ENCODE results near the gene LRSAM1. TPM values are rescaled to one million over a fixed set of nuclear protein-coding genes. Genes with fewer than 3 reads are reported as not detected.
A peak's percentile ranks its signal among the peaks of the same experiment; 100 is the strongest.

The LRSAM1 gene
- total and polyA plus RNA-seq, 3 donors from 2014 or later: 9.9 to 22.0 (median 20.5) TPM

DNA sequence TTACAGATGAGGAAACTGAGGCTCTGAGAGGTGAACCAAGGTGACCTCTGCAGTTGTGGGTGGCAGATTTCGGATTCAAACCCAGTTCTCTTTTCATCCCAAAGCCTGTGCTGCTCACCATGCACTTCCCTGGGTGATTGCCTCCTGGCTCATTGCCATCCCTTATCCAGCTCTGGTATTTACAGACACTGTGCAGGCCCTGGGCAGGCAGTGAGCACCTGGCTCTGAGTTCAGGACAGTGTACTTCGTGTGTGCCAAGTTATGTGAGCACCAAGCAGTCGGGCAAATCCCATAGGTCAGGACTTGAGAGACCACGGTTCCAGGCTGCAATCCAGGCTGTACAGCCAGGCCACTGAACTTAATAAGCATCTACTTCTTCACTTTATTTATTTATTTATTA is 1.4 kb downstream of the LRSAM1 start:
- intact Hi-C loops (cut with DNase I; ENCODE audit: low total_unique reads): no loop called here
- 40 to 66% methylated on average over 4 of the region's 4 CpGs for WGBS, 2 donors
- H3K27me3 ChIP-seq: no peaks in the 10 kb centered on the region
- no peaks in the 10 kb centered on the region for H3K9me3 ChIP-seq
- peaks cover 20% of the 10 kb centered on the region for H3K4me1 ChIP-seq
- no peaks in the 10 kb centered on the region for H3K36me3 ChIP-seq (ENCODE audit: low read depth, missing control alignments)
- peak; percentile 23 for DNase-seq
- no peak overlapping the region for H3K4me3 ChIP-seq
- no peak overlapping the region for H3K27ac ChIP-seq
- TF ChIP-seq, protein P1, sequence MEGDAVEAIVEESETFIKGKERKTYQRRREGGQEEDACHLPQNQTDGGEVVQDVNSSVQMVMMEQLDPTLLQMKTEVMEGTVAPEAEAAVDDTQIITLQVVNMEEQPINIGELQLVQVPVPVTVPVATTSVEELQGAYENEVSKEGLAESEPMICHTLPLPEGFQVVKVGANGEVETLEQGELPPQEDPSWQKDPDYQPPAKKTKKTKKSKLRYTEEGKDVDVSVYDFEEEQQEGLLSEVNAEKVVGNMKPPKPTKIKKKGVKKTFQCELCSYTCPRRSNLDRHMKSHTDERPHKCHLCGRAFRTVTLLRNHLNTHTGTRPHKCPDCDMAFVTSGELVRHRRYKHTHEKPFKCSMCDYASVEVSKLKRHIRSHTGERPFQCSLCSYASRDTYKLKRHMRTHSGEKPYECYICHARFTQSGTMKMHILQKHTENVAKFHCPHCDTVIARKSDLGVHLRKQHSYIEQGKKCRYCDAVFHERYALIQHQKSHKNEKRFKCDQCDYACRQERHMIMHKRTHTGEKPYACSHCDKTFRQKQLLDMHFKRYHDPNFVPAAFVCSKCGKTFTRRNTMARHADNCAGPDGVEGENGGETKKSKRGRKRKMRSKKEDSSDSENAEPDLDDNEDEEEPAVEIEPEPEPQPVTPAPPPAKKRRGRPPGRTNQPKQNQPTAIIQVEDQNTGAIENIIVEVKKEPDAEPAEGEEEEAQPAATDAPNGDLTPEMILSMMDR (IDR thresholded peaks at IDR 0.05): no peak
- no peak for TF ChIP-seq POLR2A (IDR thresholded peaks at IDR 0.05)

GRCh38 chr9:127455324-127455992 is 4.1 kb downstream of the LRSAM1 start:
- WGBS, 2 donors: 70 to 81% methylated on average over 6 of the region's 6 CpGs
- Histone ChIP-seq H3K27ac (no peak overlapping the region), H3K4me1 (peaks cover 8% of the 10 kb centered on the region), H3K4me3 (no peak overlapping the region), H3K9me3 (no peaks in the 10 kb centered on the region), H3K36me3 (ENCODE audit: low read depth, missing control alignments) (no peaks in the 10 kb centered on the region), H3K27me3 (no peaks in the 10 kb centered on the region)
- TF ChIP-seq, protein P1 (IDR thresholded peaks at IDR 0.05): no peak
- no peak for TF ChIP-seq POLR2A (IDR thresholded peaks at IDR 0.05)
- DNase-seq: peak; percentile 34
- intact Hi-C loops (cut with DNase I; ENCODE audit: low total_unique reads): no loop called here

DNA sequence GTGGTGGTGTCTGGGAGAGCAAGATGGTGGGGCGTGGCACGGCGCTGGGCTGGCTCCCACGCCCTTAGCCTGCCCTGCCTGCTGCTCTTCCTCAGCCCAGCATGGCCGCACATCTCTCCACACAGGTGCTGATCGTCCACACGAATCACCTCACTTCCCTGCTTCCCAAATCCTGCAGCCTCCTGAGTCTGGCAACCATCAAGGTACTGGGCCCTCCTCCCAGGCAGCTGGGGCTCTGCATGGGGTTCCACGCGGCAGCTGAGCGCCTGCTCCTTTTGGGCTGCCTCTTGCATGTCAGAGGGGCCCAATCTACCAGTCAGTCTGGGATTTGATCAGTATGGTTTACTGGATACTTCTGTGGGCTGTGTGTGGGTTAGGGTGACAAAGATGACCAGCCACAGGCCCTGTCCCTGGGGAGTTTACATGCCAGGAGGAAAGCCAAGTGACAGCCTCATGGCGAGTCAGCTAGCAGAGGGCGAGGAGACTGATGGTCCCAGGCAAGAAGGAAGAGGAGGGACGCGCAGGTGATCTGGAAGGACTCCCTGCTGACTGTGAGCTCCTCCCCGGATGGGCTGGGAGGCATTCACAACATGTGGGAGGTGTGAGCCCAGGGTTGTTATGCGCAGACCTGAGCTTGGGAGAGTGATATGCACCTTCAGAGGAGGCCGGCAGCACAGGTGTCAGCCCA is 6.0 kb downstream of the LRSAM1 start:
- Histone ChIP-seq H3K27ac (no peak overlapping the region), H3K27me3 (no peaks in the 10 kb centered on the region), H3K4me3 (no peak overlapping the region), H3K36me3 (ENCODE audit: low read depth, missing control alignments) (no peaks in the 10 kb centered on the region), H3K9me3 (no peaks in the 10 kb centered on the region), H3K4me1 (peaks cover 1% of the 10 kb centered on the region)
- intact Hi-C loops (cut with DNase I; ENCODE audit: low total_unique reads): no loop called here
- TF ChIP-seq POLR2A (IDR thresholded peaks at IDR 0.05): no peak
- WGBS, 2 donors: 84 to 85% methylated on average over 15 to 17 of the region's 17 CpGs
- no peak for DNase-seq

DNA sequence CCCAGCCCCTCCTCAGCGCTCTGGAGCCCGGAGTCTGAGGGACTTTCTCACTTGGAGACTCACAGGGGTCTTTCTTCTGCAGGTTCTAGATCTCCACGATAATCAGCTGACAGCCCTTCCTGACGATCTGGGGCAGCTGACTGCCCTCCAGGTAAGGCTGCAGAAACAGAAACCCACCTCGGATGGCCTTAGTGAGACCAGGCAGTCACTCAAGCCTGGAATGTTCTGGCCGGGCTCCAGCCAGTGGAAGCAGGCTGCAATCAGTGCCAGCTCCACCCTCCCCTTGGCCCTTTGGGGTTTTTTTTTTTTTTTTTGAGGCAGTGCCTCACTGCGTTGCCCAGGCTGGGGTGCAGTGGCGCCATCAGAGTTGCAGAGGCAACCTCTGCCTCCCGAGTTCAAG is 7.6 kb downstream of the LRSAM1 start:
- 81 to 86% methylated on average over 9 of the region's 9 CpGs for WGBS, 2 donors
- intact Hi-C loops (cut with DNase I; ENCODE audit: low total_unique reads): no loop called here
- no peak overlapping the region for H3K4me3 ChIP-seq
- no peaks in the 10 kb centered on the region for H3K36me3 ChIP-seq (ENCODE audit: low read depth, missing control alignments)
- H3K9me3 ChIP-seq: no peaks in the 10 kb centered on the region
- TF ChIP-seq, protein P1 (IDR thresholded peaks at IDR 0.05): no peak
- DNase-seq: no peak
- H3K27me3 ChIP-seq: no peaks in the 10 kb centered on the region
- no peaks in the 10 kb centered on the region for H3K4me1 ChIP-seq
- H3K27ac ChIP-seq: no peak overlapping the region

GRCh38 chr9:127463382-127463781 is 12.1 kb downstream of the LRSAM1 start:
- Histone ChIP-seq H3K27ac (no peak overlapping the region), H3K27me3 (no peaks in the 10 kb centered on the region), H3K36me3 (ENCODE audit: low read depth, missing control alignments) (no peaks in the 10 kb centered on the region), H3K4me1 (no peaks in the 10 kb centered on the region), H3K9me3 (no peaks in the 10 kb centered on the region), H3K4me3 (no peak overlapping the region)
- intact Hi-C loops (cut with DNase I; ENCODE audit: low total_unique reads): no loop called here
- DNase-seq: no peak
- no peak for TF ChIP-seq POLR2A (IDR thresholded peaks at IDR 0.05)
- TF ChIP-seq, protein P1 (IDR thresholded peaks at IDR 0.05): no peak
- 80 to 86% methylated on average over 3 of the region's 3 CpGs for WGBS, 2 donors

All from testis (tissue), 3 donors.